ENCODE data around the gene RAB11FIP4.

Gene RAB11FIP4

GRCh38 chr17:31508288-31509094 is 117.0 kb downstream of the RAB11FIP4 start:
- no peak for DNase-seq (ENCODE audit: low spot score)

GRCh38 chr17:31509095-31509804 is 117.8 kb downstream of the RAB11FIP4 start:
- DNase-seq (ENCODE audit: low spot score): no peak

DNA sequence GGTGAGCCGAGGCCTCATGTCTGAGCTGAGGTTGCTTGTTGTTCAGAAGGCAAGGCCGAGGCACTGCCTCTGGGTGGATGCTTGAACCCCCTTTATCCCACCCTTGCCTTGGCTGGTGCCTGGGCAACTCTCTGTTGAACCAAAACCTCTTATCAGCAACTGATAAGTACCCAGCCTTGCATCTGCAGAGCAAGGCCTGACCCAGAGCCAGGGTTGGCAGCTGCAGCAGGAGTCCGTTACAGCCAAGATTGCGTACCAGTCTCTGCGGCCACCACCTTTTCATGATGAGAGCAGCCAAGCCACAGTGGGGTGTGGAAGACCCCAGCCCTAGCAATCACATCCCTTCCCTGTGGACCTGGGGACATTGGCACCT is 118.3 kb downstream of the RAB11FIP4 start:
- no peak for DNase-seq (ENCODE audit: low spot score)

GRCh38 chr17:31510308-31511194 is 119.1 kb downstream of the RAB11FIP4 start:
- DNase-seq (ENCODE audit: low spot score): no peak

DNA sequence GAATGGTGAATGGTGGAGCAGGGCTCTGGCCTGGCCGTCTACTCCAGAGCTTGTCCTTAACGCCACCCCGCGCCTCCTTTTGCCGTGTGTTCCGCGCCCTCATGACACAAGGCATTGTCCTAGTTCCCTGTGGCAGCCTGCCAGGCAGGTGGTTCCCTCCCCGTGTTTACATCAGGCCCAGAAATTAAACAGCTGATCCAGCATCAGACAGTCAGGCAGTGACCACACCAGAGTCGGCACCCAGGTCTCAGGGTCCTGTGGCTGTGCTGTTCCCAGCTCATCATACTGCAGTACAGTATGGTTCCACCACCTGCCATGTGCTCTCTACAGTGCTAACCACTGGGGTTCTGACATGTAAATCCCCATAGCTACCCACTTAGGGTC is 119.7 kb downstream of the RAB11FIP4 start:
- no peak for DNase-seq (ENCODE audit: low spot score)

- DNase-seq (ENCODE audit: low spot score): no peak
Observed at GRCh38 chr17:31511580-31511979, 120.1 kb downstream of the RAB11FIP4 start.

DNA sequence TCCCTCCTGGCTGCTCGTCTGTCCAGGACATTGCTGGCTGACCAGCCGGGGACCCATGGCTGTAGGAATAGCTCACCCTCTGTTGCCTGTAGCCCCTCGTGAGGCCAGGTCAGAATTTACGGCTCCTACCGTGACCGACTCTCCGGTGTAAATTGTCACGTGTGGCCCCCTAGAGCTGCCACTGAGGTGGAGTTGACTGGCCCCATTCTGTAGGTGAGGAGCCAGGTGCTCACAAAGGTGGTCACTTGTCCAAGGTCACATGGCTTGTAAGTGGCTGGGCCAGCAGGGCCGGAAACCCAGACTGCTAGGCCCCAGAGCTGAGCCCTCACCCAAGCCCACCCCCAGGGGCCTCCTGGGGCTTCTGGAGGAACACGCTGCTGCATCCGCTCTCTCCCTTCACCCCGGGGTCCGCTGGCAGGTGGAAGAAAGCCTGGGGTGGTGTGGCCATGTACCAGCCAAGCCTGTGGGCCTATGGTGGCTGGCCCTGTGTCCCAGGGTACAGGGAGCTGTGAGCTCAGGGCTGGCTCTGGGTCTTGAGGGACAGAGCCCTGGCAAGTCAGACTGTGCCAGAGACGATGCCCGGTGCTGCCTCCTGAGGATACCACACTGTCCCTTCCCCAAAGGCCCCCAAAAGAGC is 120.7 kb downstream of the RAB11FIP4 start:
- no peak for DNase-seq (ENCODE audit: low spot score)

- DNase-seq (ENCODE audit: low spot score): no peak
Observed at GRCh38 chr17:31512796-31513195, 121.3 kb downstream of the RAB11FIP4 start.

DNA sequence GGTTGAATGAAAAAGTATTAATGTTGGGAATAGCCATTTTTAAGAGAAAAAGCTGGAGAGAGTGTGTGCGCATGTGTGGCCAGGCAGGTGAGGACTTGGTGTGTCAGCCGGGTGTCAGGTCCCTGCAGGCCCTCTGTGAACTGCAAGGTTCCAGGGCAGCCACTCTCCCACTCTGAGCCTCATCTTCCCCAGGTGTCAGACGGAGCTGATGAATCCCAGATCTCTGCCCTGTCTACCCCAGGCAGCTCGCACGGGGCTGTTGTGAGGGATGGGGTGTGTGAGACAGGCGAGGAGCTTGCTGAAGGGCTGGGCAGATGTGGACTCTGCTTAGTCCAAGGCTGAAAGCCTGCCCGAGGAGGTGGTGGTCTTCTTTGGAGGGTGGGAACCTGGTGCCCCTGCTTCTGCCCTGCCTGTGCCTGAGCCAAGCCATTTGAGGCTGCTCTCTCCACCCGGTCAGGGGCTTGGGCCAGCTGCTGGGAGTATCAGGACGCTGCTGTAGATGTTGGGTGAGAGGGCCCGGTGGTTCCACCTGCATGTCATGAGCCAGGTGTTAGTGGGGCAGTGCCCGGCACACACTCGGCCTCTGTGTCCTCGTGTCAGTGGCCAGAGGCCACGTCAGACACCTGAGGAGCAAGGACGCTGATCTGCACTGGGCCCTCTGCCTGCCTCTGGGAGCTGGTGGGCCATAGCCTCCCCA is 122.4 kb downstream of the RAB11FIP4 start:
- no peak for DNase-seq (ENCODE audit: low spot score)

DNA sequence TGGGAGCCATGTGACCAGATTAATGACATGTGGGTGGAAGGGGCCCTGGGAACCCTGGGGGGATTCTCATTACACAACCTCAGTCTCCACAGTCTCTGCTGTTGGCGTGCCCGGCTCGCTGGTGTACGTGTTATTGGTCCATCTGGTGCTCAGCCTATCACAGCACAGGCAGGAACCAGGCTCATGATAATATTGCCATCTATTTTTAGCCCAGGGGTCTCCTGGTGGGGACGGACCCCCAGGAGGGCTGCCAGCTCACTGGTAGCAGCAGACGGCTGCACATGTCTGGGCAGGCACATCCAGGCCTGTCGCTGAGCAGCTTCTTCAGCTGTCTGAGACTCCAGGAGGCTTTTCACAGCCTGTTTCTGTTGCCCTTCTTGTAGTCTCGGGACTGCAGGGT is 123.8 kb downstream of the RAB11FIP4 start:
- DNase-seq (ENCODE audit: low spot score): no peak

DNA sequence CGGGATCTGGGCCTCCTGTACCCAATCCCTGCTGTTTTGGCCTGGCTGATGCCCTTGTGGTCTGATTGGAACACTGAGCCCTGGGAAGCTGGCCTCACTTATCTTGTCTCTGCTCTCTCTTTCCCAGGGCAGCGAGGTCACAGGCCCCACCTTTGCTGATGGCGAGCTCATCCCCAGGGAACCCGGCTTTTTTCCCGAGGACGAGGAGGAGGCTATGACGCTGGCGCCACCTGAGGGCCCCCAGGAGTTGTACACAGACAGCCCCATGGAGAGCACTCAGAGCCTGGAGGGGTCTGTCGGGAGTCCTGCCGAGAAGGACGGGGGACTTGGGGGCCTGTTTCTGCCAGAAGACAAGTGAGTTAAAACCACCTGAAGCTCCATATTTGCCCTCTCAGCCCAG is 126.0 kb downstream of the RAB11FIP4 start:
- no peak for DNase-seq (ENCODE audit: low spot score)

GRCh38 chr17:31518478-31518877 is 127.0 kb downstream of the RAB11FIP4 start:
- DNase-seq (ENCODE audit: low spot score): no peak

DNA sequence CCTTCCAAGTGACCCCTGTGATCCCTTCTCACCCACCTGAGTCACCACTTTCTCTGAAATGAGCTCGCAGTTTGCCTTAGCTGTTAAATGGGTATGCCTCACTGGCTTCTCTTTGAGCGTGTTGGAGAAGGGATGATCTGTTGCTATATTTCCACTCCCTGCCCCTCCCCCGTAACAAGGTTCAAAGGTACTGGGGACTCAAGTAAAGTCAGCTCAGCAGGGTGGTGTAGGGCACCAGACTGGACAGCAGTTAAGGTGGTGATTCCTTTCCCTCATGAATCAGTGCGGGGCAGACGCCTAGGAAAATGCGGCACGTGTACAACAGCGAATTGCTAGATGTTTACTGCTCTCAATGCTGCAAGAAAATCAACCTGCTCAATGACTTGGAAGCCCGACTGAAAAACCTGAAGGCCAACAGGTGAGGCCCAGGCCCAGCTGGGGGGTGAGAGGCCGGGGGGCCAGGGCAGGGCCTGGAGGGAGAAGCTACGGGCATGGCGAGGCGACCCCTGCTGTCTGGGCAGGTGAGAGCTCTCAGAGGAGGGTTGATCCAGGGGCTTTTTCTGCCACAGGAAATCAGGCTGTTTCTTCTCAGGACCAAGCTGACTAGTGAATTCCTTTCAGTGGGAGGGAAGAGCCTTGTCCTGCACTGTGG is 130.3 kb downstream of the RAB11FIP4 start:
- no peak for DNase-seq (ENCODE audit: low spot score)

DNA sequence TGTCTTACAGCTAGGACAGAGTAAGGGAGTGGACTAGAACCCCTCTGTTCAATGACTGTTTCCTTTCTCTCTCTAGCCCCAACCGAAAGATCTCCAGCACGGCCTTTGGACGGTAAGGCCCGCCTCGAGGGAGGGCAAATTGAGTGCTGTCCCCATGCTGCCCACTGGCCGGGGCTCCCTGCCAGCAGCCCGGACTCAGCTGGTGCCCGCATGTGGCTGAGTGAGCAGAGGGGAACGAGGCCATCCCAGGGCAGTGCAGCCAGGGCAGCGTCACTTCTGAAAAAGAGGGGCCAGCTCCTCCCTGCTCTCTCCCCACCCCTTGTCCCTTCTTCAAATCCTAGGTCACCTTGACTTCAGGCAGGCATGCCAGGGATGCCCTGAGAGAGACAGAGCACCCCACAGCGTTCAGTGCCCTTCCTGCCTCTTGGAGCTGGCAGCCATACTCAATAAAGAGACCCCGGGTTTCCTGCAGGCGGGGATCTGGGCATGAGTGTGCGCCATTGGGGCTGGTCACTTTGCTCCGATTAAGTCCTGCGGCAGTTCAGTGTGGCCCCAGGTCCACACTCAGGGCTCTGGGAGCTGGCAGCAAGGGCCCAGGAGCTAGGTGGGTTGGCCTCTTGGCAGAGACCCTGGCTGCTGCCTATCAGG is 130.9 kb downstream of the RAB11FIP4 start:
- DNase-seq (ENCODE audit: low spot score): no peak

- no peak for DNase-seq (ENCODE audit: low spot score)
Observed at GRCh38 chr17:31522987-31523495, 131.6 kb downstream of the RAB11FIP4 start.

DNA sequence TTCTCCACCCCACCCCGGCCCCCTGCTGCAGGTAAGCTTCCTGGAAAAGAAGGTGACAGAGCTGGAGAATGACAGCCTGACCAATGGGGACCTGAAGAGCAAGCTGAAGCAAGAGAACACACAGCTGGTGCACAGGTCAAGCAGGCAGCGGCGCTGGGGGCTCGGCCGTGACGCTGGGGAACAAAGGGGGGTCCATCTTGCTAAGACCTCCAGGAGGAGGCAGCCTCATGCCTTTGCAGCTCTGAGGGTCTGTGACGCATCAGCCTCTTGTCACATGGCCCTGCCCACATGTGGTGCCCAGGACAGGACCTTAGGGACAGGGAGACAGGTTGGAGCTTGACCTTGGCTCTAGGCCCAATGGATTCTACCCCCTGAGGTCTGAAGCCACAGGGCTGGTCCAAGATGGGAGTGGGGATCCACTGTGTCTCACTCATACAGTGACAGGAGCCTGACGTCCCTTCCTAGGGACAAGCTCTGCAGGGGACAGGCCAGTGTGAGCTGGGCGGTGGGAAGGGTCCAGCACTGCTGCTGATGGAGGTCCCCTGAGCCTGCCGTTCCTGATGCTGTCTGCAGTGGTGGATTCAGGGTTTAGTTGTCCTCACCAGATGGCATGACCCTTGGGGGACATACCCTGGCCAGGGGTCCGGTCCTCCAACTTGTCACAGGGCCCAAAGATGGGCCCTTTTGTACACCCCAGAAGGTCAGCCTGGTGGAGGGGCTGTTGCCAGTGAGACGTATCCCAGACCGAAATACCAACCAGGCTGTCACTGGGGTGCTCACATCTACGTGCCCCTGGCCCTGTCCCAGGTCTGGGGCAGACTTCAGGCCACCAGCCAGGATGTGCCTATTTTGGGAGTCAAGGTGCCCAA is 132.6 kb downstream of the RAB11FIP4 start:
- no peak for DNase-seq (ENCODE audit: low spot score)

DNA sequence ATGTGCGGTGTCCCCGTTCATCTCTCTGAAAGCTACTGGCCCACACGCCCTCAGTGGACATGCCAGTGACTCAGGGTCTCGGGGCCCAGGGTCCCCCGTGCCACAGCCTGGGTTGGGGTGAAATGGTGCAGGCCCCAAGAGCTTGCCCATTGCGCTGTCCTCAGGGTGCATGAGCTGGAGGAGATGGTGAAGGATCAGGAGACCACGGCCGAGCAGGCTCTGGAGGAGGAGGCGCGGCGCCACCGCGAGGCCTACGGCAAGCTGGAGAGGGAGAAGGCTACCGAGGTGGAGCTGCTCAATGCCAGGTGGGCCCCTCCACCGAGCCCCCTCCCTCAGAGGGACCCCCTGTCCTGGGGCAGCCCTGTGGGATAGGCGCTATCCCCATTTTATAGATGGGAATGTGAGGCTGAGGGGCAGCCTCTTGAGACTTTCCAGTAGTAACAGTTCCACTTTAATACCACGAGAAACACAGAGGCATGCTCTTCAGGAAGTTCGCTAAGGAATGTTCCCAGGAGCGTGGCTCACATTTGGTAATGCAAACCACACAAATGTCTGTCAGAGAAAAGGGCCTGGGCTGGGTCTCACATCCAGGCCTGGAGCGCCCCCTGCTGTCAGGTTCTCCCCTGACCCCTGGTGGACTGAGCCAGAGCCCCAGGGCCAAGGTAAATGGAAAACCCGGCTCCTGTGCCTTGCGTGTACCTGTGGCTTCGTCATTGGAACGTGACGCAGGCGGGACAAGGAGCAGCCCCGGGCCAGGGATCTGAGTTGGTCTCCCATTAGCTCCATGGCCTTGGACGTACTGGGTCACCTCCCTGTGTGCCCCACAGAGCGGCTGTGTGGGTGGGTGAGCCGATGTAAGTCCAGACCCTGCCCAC is 133.7 kb downstream of the RAB11FIP4 start:
- peak; percentile 93 for DNase-seq (ENCODE audit: low spot score)
